HG03060 (cell line): ENCODE measurements around the gene B4GALT2.

Source experiments
- ATAC-seq: cut with Tn5 transposase; IDR thresholded peaks from one replicate; pipeline ENCODE4 v1.9.1; 2021; ENCODE audit warnings: low read depth, moderate number of reproducible peaks; ENCODE audit not compliant: unreplicated experiment

Gene B4GALT2

GRCh38 chr1:43969416-43969745 lies 9.6 kb upstream of the B4GALT2 start:
- ATAC-seq: no peak

- peak; percentile 63 for ATAC-seq
Measured at GRCh38 chr1:43969746-43970466, 9.1 kb upstream of the B4GALT2 start, which contains the start of gene DPH2. DPH2 (plus strand) TSS chr1:43970010; CDS start chr1:43970176, 166 bp downstream.

DNA sequence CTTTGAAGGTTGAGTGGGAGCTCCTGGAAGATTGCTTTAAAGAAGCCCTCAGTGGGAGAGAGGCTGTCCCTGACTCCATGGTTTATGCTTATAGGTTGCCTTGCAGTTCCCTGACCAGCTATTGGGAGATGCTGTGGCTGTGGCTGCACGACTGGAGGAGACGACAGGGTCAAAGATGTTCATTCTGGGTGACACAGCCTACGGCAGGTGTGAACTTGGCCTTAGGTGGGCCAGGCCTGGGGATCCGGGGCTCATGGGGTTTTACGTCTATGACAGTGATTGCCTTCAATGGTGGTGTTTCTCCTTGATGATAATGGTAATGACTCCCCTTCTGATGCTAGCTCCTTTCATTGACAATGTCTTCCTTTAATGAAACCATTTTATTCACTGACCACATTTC lies 8.5 kb upstream of the B4GALT2 start:
- no peak for ATAC-seq

DNA sequence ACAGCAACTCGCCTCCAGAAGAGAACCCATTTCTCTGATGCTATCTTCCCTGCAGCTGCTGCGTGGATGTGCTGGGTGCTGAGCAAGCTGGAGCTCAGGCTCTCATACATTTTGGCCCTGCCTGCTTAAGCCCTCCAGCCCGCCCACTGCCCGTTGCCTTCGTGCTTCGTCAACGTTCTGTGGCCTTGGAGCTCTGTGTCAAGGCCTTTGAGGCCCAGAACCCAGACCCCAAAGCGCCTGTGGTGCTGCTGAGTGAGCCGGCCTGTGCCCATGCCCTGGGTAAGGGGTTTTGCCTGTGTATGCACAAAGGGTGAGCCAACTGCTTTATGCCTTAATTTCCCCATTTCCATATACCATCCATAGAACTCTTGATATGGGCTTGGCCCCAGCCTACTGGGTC lies 8.1 kb upstream of the B4GALT2 start:
- no peak for ATAC-seq

GRCh38 chr1:43971336-43971980 lies 7.6 kb upstream of the B4GALT2 start:
- no peak for ATAC-seq

DNA sequence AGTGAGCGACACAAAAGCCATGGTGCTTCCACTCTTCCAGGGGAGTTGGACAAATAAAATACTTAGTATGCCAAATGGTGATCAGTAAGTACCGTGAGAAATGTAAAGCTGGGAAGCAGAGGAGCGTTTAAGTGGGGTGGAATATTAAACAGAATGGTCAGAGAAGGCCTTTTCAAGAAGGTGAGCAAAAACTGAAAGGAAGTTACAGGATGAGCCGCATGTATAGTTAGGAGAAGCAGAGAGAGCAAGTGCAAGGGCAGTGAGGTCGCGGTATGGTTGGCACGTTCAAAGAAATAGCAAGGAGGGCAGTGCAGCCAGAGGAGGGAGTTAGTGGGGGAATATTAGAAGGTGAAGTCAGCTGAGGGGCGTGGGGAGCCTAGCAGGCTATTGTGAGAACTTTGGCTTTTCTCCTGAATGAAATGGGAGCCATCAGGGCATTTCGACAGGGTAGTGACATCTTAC lies 5.0 kb upstream of the B4GALT2 start:
- ATAC-seq: no peak

GRCh38 chr1:43974443-43975248 lies 4.4 kb upstream of the B4GALT2 start, which contains the start of gene ATP6V0B:
ATP6V0B (plus strand) TSS chr1:43974960; CDS start chr1:43975041, 81 bp downstream.
- ATAC-seq: peak; percentile 44

DNA sequence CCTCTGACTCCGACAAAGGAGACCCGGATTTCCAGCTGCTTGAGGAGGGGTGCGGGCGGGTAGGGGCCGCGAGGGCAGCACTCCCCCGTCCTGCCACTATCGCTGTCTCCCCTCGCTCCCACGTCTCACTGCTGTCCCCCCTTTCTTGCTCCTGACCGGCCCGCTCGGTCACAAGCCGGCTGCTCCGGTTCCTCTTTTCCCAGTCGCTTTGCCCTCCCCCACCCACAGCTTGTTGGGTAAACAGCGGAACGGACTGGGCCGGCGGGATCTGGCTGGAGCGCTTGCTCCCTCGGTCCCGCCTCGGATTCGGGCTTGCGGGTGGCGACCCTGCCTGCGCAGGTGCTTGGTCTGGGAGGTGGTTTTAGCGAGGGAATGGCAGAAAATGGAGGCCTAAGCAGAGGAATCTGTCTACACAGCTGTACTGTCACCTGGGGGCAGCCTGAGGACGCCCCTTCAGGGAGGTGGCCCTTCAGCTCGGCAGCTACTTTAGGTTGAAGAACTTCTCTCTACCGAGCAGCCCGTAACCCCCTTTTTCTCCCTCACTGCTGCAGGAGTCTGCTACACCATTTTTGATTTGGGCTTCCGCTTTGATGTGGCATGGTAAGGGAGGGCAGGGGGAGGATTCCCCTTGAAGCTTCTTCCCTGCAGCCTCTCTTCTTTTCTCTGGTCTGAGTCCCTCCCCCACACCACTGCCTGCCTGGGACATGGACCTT lies 3.6 kb upstream of the B4GALT2 start:
- no peak for ATAC-seq

DNA sequence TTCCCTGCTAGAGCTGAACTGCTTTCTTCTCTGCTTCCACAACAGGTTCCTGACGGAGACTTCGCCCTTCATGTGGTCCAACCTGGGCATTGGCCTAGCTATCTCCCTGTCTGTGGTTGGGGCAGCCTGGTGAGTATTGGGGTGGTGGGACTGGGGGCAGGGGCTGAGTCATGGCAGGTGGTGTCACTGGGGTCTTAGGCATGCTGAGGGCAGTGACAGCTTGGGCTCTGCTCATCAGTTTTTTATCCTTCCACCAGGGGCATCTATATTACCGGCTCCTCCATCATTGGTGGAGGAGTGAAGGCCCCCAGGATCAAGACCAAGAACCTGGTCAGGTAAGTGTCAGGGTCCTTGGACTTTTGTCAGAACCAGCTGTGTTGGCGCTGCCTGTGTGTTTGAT lies 3.0 kb upstream of the B4GALT2 start:
- ATAC-seq: no peak

GRCh38 chr1:43976890-43977289 lies 2.1 kb upstream of the B4GALT2 start:
- no peak for ATAC-seq

GRCh38 chr1:43977376-43978263 lies 1.4 kb upstream of the B4GALT2 start:
- ATAC-seq: no peak

DNA sequence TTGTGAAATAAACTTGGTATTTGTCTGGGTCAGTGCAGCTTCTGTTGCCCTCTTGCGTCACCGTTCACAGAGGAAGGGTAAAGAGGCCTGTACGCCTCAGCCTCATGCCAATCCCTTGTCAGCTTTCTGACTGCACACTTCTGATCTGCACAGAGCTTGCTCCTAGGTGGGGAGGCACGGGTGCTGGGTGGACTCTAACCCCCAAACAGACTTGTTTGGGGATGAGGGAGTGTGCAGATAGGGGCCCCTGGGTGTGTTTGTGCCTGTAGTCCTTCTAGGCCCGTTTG lies 803 bp upstream of the B4GALT2 start:
- ATAC-seq: no peak

GRCh38 chr1:43979261-43979527 lies 184 bp downstream of the B4GALT2 start:
- no peak for ATAC-seq

DNA sequence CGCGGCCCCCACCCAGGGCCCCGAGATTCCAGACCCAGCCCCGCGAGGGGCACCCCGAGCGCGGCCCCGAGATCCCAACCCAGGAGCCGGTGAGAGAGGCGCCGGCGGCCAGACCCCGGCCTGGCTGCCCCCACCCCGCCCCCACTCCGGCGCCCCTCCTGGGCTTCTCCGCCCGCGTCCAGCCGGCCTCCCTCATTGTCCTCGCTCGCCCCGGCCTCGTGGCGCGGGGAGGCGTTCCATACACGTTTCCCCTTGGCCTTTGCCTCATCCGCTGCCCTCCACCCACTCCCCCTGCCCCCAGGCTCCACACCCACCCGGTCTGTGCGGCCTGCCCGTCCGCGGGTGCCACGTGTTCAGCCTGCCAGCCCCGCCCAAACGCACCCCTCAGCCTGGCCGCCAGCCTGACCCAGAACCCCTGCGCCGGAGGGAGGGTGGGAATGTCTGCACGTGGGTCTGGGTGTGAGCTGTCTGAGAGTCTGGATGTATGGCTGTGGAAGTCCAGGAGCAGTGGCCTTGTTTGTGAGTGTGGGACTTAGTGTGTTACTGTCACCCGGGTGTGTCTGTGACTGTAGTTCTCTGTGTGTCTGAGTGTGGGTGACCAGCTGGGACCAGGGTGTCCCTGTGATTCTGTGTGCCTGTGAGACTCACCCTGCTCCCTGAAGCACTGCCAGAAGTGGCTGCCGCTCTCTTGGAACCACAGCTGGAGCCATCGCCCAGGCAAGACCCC lies 681 bp downstream of the B4GALT2 start:
- ATAC-seq: no peak

DNA sequence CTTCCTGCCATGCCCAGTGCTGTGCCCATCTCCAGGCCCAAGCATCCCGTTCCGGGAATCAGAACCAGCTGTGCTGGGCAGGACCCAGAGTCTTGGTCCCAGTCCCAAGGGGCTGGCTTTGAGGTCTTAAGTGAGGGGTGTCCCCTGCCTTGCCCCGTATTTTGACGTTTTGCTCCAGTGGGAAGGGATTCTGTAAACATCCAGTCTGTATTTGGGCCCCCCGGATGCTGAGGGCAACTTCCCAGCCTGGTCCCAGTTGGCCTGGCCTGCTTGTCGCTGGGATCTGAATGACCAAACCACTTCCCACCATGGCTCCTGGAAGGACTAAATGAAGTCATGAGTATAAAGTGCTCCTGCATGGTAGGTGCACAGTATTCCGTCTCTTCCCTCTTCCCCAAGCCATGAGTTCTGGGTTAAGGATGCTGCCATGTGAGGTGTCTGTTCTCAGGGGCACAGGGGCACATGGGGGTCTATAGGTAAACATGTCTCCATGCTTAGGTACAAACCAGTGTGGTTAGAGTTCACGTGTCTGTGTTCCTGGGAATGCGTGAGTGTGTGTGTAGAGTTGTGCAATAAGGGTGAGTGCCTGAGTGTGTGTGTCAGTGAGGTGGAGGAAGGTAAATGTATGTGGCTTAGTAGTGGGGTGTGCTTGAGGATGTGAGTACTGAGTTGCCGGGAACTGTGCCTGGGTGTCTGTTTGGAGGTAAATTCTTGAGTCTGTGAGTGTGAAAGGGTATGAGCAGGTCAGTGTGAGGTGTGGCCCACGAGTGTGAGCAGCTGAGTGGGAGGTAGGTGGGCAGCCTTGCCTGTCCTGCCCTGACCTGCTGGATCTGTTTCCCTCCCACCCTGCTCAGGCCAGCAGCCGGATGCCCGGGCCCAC lies 1.5 kb downstream of the B4GALT2 start:
- ATAC-seq: no peak

DNA sequence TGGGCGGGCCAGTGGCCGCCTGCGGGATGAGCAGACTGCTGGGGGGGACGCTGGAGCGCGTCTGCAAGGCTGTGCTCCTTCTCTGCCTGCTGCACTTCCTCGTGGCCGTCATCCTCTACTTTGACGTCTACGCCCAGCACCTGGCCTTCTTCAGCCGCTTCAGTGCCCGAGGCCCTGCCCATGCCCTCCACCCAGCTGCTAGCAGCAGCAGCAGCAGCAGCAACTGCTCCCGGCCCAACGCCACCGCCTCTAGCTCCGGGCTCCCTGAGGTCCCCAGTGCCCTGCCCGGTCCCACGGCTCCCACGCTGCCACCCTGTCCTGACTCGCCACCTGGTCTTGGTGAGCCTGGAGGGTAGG lies 2.1 kb downstream of the B4GALT2 start:
- ATAC-seq: no peak

DNA sequence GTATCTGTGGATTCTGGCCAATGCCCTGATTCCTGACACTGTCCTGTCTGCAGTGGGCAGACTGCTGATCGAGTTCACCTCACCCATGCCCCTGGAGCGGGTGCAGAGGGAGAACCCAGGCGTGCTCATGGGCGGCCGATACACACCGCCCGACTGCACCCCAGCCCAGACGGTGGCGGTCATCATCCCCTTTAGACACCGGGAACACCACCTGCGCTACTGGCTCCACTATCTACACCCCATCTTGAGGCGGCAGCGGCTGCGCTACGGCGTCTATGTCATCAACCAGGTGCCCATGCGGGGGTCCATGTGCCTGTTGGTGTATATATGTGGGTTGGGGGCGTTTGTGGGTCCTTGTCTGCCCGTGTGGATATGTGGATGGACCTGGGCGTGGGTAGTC lies 2.6 kb downstream of the B4GALT2 start:
- no peak for ATAC-seq

DNA sequence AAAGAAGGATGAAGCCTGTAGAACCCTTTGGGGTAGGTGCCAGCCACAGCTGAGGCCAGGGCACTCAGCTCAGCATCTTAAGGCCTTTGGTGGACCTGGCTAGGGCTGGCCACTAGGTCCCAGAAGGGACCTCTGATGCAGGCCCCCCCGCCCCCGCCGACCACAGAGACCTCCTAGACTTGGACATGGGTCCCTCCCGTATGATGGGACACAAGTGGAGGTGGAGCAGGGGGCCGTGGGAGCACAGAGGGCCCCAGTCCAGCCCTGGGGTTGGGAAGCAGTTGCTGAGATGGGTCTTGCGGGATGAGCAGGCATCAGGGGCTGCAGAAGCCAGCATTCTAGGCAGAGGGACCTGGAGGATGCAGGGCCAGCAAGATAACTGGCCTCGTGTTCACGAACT lies 3.2 kb downstream of the B4GALT2 start:
- no peak for ATAC-seq

DNA sequence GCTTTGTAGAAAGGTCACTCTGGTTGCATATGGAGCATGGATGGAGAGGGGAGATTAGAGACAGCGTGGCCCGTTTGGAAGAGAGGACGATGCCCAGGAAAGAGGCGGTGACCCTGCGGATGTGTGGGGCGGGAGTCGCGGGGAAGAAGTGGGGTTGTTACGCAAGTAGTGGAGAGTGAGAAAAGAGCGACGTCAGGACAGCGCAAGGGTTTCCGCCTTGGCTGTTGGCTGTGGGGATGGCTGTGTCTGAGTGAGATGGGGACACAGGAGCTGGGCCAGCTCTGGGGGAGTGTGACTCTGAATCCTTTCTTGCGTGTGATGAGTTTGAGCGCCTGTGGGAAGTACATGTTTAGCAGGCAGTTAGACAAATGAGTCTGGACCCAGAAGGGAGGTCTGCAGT lies 3.8 kb downstream of the B4GALT2 start:
- ATAC-seq: no peak
